HEK293 (cell line): ENCODE measurements around the gene PAIP1.

Experiments used
- AEBP2 ChIP-seq: fragments of 450-650 bp; formaldehyde crosslinking; IDR thresholded peaks from 2 replicates; pipeline ENCODE4 v1.5.1; 2016; ENCODE audit warnings: missing biosample characterization, missing genetic modification characterization, borderline replicate concordance
- CTCF ChIP-seq: fragments of 450-650 bp; formaldehyde crosslinking; IDR thresholded peaks from 2 replicates; pipeline ENCODE4 v1.5.1; 2016; ENCODE audit warnings: missing biosample characterization, missing genetic modification characterization
- OSR2 ChIP-seq: fragments of 450-650 bp; formaldehyde crosslinking; IDR thresholded peaks from 2 replicates; pipeline ENCODE4 v1.5.1; 2016; ENCODE audit warnings: missing biosample characterization, missing genetic modification characterization
- PRDM1 ChIP-seq: fragments of 450-650 bp; formaldehyde crosslinking; IDR thresholded peaks from 2 replicates; pipeline ENCODE4; 2016; ENCODE audit warnings: missing biosample characterization, missing genetic modification characterization
- PRDM4 ChIP-seq: fragments of 450-650 bp; formaldehyde crosslinking; IDR thresholded peaks from 2 replicates; pipeline ENCODE4 v1.5.1; 2017; ENCODE audit warnings: missing biosample characterization, missing genetic modification characterization
- TCF7L2 ChIP-seq: IDR thresholded peaks from 2 replicates; pipeline ENCODE4 v1.6.1; 2011; ENCODE audit warnings: low read depth, mild to moderate bottlenecking, inconsistent platforms, low read length, moderate library complexity, borderline replicate concordance
- YY1 ChIP-seq: fragments of 450-650 bp; formaldehyde crosslinking; IDR thresholded peaks from 2 replicates; pipeline ENCODE4 v1.5.1; 2018; ENCODE audit warnings: missing biosample characterization, missing genetic modification characterization
- ZBTB21 ChIP-seq: fragments of 450-650 bp; formaldehyde crosslinking; IDR thresholded peaks from 2 replicates; pipeline ENCODE4 v1.5.1; 2017; ENCODE audit warnings: missing biosample characterization, missing genetic modification characterization
- ZEB2 ChIP-seq: fragments of 450-650 bp; formaldehyde crosslinking; IDR thresholded peaks from 2 replicates; pipeline ENCODE4 v1.5.1; 2016; ENCODE audit warnings: missing biosample characterization, missing genetic modification characterization
- ZFP37 ChIP-seq: fragments of 450-650 bp; formaldehyde crosslinking; IDR thresholded peaks from 2 replicates; pipeline ENCODE4 v1.5.1; 2016; ENCODE audit warnings: missing biosample characterization, missing genetic modification characterization
- ZNF169 ChIP-seq: fragments of 450-650 bp; formaldehyde crosslinking; IDR thresholded peaks from 2 replicates; pipeline ENCODE4 v1.5.1; 2016; ENCODE audit warnings: missing biosample characterization, missing genetic modification characterization
- ZNF174 ChIP-seq: fragments of 450-650 bp; formaldehyde crosslinking; IDR thresholded peaks from 2 replicates; pipeline ENCODE4 v1.5.0; 2017; ENCODE audit warnings: missing biosample characterization, mild to moderate bottlenecking, missing genetic modification characterization
- ZNF302 ChIP-seq: fragments of 450-650 bp; formaldehyde crosslinking; IDR thresholded peaks from 2 replicates; pipeline ENCODE4 v1.5.1; 2016; ENCODE audit warnings: missing biosample characterization, missing genetic modification characterization, low read depth
- ZNF335 ChIP-seq: fragments of 450-650 bp; formaldehyde crosslinking; conservative IDR thresholded peaks from 2 replicates; pipeline ENCODE4 v1.5.1; 2016; ENCODE audit warnings: missing biosample characterization, missing genetic modification characterization
- ZNF341 ChIP-seq: fragments of 450-650 bp; formaldehyde crosslinking; IDR thresholded peaks from 2 replicates; pipeline ENCODE4; 2016; ENCODE audit warnings: low read depth, missing biosample characterization, missing genetic modification characterization
- ZNF549 ChIP-seq: fragments of 450-650 bp; IDR thresholded peaks from 2 replicates; pipeline ENCODE4 v1.5.1; 2018; ENCODE audit warnings: missing biosample characterization, missing genetic modification characterization, mild to moderate bottlenecking, inconsistent platforms, moderate library complexity
- ZNF580 ChIP-seq: fragments of 450-650 bp; formaldehyde crosslinking; IDR thresholded peaks from 2 replicates; pipeline ENCODE4 v1.5.1; 2016; ENCODE audit warnings: missing biosample characterization, missing genetic modification characterization
- ZNF624 ChIP-seq: fragments of 450-650 bp; formaldehyde crosslinking; IDR thresholded peaks from 2 replicates; pipeline ENCODE4 v1.5.1; 2017; ENCODE audit warnings: missing biosample characterization, missing genetic modification characterization
- ZNF654 ChIP-seq: fragments of 450-650 bp; formaldehyde crosslinking; IDR thresholded peaks from 2 replicates; pipeline ENCODE4 v1.5.1; 2016; ENCODE audit warnings: low read depth, missing biosample characterization, missing genetic modification characterization
- ZNF707 ChIP-seq: fragments of 450-650 bp; formaldehyde crosslinking; IDR thresholded peaks from 2 replicates; pipeline ENCODE4 v1.5.1; 2016; ENCODE audit warnings: missing biosample characterization, missing genetic modification characterization
- ZSCAN5A ChIP-seq: fragments of 450-650 bp; formaldehyde crosslinking; IDR thresholded peaks from 2 replicates; pipeline ENCODE4 v1.5.1; 2016; ENCODE audit warnings: missing biosample characterization, missing genetic modification characterization
- TF ChIP-seq, protein P1 (sequence below): fragments of 450-650 bp; formaldehyde crosslinking; IDR thresholded peaks from 2 replicates; pipeline ENCODE4 v1.5.1; 2016; ENCODE audit warnings: missing biosample characterization, missing genetic modification characterization

Gene PAIP1

DNA sequence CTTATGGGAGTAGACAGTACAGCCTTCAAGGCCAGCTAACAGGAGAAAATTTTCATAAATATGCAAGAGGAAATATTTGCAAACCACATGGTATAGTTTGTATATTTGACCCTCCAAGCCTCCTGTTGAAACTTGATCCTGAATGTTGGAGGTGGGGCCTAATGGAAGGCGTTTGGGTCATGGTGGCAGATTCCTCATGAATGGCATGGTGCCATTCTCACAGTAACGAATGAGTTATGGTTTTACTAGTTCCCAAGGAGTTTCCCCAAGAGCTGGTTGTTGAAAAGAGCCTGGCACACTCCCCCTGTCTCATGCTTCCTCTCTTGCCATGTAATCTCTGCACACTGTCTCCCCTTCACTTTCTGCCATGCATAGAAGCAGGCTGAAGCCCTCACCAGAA lies 3.3 kb upstream of the PAIP1 start (continued):
- TF ChIP-seq ZBTB21 (tag by site-specific recombination) = no peak
- TF ChIP-seq AEBP2 (tag by site-specific recombination) = no peak
- TF ChIP-seq ZNF169 (tag by site-specific recombination) = no peak
- TF ChIP-seq YY1 = peak; percentile 26; the same call in 1 of the 2 replicates
- no peak for TF ChIP-seq ZNF549 (tag by site-specific recombination)
- no peak for TF ChIP-seq ZNF174 (tag by site-specific recombination)
- TF ChIP-seq ZNF707 (tag by site-specific recombination) = no peak
- no peak for TF ChIP-seq ZNF624
- no peak for TF ChIP-seq PRDM4 (tag by site-specific recombination)
- TF ChIP-seq OSR2 (tag by site-specific recombination) = no peak
- no peak for TF ChIP-seq ZNF654 (tag by site-specific recombination)
- 0 out of 2 replicates have a peak, but pooled peaks have one; percentile 9 for TF ChIP-seq PRDM1 (tag by site-specific recombination)
- no peak for TF ChIP-seq ZFP37 (tag by site-specific recombination)
- TF ChIP-seq ZNF341 (tag by site-specific recombination) = peak; percentile 73
- TF ChIP-seq ZNF302 (tag by site-specific recombination) = no peak
- no peak for TF ChIP-seq TCF7L2
- TF ChIP-seq, protein P1, sequence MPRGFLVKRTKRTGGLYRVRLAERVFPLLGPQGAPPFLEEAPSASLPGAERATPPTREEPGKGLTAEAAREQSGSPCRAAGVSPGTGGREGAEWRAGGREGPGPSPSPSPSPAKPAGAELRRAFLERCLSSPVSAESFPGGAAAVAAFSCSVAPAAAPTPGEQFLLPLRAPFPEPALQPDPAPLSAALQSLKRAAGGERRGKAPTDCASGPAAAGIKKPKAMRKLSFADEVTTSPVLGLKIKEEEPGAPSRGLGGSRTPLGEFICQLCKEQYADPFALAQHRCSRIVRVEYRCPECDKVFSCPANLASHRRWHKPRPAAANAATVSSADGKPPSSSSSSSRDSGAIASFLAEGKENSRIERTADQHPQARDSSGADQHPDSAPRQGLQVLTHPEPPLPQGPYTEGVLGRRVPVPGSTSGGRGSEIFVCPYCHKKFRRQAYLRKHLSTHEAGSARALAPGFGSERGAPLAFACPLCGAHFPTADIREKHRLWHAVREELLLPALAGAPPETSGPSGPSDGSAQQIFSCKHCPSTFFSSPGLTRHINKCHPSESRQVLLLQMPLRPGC = no peak
- TF ChIP-seq ZEB2 (tag by site-specific recombination) = no peak
- no peak for TF ChIP-seq ZSCAN5A (tag by site-specific recombination)
- no peak for TF ChIP-seq ZNF580 (tag by site-specific recombination)
- no peak for TF ChIP-seq CTCF (tag by site-specific recombination)
- TF ChIP-seq ZNF335 (tag by site-specific recombination) = peak; percentile 41
